ENCODE results near the gene LRP3. TPM values are rescaled to one million over a fixed set of nuclear protein-coding genes. Genes with fewer than 3 reads are reported as not detected.

The LRP3 gene
- total RNA-seq, 1 donor from 2014 or later, result 46.9 TPM

GRCh38 chr19:33205110-33205509 is 11.0 kb downstream of the LRP3 start:
- DNase-seq, result no peak
- H3K9me3 Mint-ChIP-seq (ENCODE audit: unreplicated experiment), result peaks cover 2% of the 10 kb centered on the region
- no peak overlapping the region for H3K27ac Mint-ChIP-seq (ENCODE audit: unreplicated experiment)
- H3K36me3 Mint-ChIP-seq (ENCODE audit: unreplicated experiment), result peaks cover 6% of the 10 kb centered on the region
- H3K27me3 Mint-ChIP-seq (ENCODE audit: unreplicated experiment), result peaks cover 5% of the 10 kb centered on the region
- TF ChIP-seq CTCF (IDR thresholded peaks at IDR 0.05; ENCODE audit: partially characterized antibody, unreplicated experiment), result no peak
- H3K4me3 Mint-ChIP-seq (ENCODE audit: unreplicated experiment), result no peak overlapping the region
- no peaks in the 10 kb centered on the region for H3K4me1 Mint-ChIP-seq (ENCODE audit: low read depth, unreplicated experiment)

GRCh38 chr19:33205531-33206260 is 11.6 kb downstream of the LRP3 start:
- H3K27ac Mint-ChIP-seq (ENCODE audit: unreplicated experiment), result no peak overlapping the region
- H3K4me1 Mint-ChIP-seq (ENCODE audit: low read depth, unreplicated experiment), result no peaks in the 10 kb centered on the region
- no peak overlapping the region for H3K4me3 Mint-ChIP-seq (ENCODE audit: unreplicated experiment)

GRCh38 chr19:33206261-33207039 is 12.3 kb downstream of the LRP3 start:
- Mint-ChIP-seq H3K36me3 (ENCODE audit: unreplicated experiment) (peaks cover 6% of the 10 kb centered on the region), H3K27me3 (ENCODE audit: unreplicated experiment) (peaks cover 5% of the 10 kb centered on the region), H3K9me3 (ENCODE audit: unreplicated experiment) (peaks cover 2% of the 10 kb centered on the region), H3K27ac (ENCODE audit: unreplicated experiment) (no peak overlapping the region), H3K4me3 (ENCODE audit: unreplicated experiment) (no peak overlapping the region), H3K4me1 (ENCODE audit: low read depth, unreplicated experiment) (no peaks in the 10 kb centered on the region)
- no peak for TF ChIP-seq CTCF (IDR thresholded peaks at IDR 0.05; ENCODE audit: partially characterized antibody, unreplicated experiment)
- no peak for DNase-seq

More at GRCh38 chr19:33205531-33206260, 11.6 kb downstream of the LRP3 start:
- no peak for DNase-seq
- Mint-ChIP-seq H3K27me3 (ENCODE audit: unreplicated experiment) (peaks cover 5% of the 10 kb centered on the region), H3K9me3 (ENCODE audit: unreplicated experiment) (peaks cover 2% of the 10 kb centered on the region), H3K36me3 (ENCODE audit: unreplicated experiment) (peaks cover 6% of the 10 kb centered on the region)
- TF ChIP-seq CTCF (IDR thresholded peaks at IDR 0.05; ENCODE audit: partially characterized antibody, unreplicated experiment), result no peak

- Mint-ChIP-seq H3K36me3 (ENCODE audit: unreplicated experiment) (peaks cover 6% of the 10 kb centered on the region), H3K27ac (ENCODE audit: unreplicated experiment) (no peak overlapping the region)
Measured at GRCh38 chr19:33207040-33207620, 13.0 kb downstream of the LRP3 start.

More at GRCh38 chr19:33207040-33207620, 13.0 kb downstream of the LRP3 start:
- Mint-ChIP-seq H3K27me3 (ENCODE audit: unreplicated experiment) (peaks cover 5% of the 10 kb centered on the region), H3K9me3 (ENCODE audit: unreplicated experiment) (peaks cover 2% of the 10 kb centered on the region), H3K4me1 (ENCODE audit: low read depth, unreplicated experiment) (no peaks in the 10 kb centered on the region), H3K4me3 (ENCODE audit: unreplicated experiment) (no peak overlapping the region)
- DNase-seq, result no peak
- TF ChIP-seq CTCF (IDR thresholded peaks at IDR 0.05; ENCODE audit: partially characterized antibody, unreplicated experiment), result no peak

All from glutamatergic neuron (in vitro differentiated cells).